GM12874 (cell line): Measurements from ENCODE around the gene BRMS1.
A peak's percentile ranks its signal among the peaks of the same experiment; 100 is the strongest.

ENCODE experiments used
- TF ChIP-seq, protein P1 (sequence below): IDR thresholded peaks from 2 replicates; pipeline ENCODE4 v1.5.1; 2011; ENCODE audit warnings: low read depth, mild to moderate bottlenecking, control low read depth, low read length, moderate library complexity; ENCODE audit not compliant: insufficient read depth

BRMS1 gene

GRCh38 chr11:66365166-66365565 lies 20.3 kb upstream of the BRMS1 start:
- TF ChIP-seq, protein P1, sequence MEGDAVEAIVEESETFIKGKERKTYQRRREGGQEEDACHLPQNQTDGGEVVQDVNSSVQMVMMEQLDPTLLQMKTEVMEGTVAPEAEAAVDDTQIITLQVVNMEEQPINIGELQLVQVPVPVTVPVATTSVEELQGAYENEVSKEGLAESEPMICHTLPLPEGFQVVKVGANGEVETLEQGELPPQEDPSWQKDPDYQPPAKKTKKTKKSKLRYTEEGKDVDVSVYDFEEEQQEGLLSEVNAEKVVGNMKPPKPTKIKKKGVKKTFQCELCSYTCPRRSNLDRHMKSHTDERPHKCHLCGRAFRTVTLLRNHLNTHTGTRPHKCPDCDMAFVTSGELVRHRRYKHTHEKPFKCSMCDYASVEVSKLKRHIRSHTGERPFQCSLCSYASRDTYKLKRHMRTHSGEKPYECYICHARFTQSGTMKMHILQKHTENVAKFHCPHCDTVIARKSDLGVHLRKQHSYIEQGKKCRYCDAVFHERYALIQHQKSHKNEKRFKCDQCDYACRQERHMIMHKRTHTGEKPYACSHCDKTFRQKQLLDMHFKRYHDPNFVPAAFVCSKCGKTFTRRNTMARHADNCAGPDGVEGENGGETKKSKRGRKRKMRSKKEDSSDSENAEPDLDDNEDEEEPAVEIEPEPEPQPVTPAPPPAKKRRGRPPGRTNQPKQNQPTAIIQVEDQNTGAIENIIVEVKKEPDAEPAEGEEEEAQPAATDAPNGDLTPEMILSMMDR = no peak

GRCh38 chr11:66363805-66364535 lies 19.1 kb upstream of the BRMS1 start:
- TF ChIP-seq, protein P1 = peak; percentile 95

DNA sequence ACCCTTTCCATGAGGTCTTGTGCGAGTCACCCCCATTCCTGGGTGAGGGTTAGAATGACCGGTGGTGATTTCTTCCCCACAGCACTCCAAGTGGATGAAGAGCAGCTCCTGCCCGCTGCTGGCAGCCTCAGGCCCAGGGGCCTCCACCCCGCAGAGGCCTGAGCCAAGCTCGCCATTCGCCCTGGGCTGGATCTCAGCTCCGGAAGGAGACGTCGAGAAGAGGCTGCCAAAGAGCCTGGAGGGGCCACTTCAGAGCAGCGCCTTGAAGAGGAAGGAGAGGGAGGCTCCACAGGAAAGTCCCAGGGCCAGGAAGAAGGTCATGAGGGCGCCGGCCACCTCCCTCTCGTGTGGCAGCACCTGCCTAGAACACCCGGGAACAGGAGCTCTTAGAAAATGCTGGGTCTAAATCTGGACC lies 18.3 kb upstream of the BRMS1 start:
- TF ChIP-seq, protein P1 = no peak

GRCh38 chr11:66362481-66363147 lies 17.7 kb upstream of the BRMS1 start:
- TF ChIP-seq, protein P1 = no peak

DNA sequence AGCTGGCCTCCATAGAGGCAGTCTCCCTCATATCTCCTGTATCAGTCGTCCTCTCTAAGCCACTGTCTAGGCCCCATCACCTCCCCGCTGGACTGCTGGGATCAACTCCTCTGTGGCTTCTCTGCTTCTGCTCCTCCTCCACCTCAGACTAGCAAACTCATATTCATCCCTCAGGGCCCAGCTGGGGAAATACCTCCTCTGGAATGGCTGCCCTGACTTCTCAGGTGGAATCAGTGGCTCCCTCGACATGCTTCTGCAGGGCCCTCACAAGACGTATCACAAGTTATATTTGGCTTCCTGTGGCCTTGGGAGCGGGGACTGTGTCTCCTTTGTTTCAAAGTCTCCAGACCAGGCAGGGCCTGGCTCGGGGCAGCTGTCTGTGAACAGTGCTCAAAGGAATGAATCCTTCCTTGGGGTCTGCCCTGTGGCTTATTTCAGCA lies 16.6 kb upstream of the BRMS1 start:
- TF ChIP-seq, protein P1 = no peak

DNA sequence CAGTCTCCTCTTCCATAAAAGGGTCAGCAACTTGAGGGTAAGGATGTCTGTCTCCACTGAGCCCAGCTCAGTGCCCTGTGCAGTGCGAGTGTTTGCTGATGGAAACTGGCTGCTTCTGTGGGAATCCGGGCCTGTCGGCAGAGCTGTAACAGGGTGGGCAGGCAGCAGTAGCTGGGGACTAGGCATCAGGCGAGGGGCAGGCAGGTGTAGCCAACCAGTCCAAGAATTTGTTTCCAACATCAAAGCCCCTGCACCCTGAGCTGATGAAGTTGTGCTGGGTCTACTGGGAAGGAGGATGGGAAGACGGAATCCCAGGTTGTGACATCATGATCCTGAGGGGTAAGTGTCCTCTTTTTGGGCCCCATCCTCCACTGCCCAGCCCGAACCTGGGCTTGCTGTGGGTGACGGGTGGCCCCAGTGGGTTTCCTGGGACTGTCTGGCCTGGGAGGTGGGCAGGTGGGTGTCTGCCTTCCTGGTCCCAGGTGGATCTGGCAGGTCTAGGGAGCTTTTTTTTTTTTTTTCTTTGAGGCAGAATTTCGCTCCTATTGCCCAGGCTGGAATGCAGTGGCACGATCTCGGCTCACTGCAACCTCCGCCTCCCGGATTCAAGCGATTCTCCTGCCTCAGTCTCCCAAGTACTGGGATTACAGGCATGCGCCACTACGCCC lies 15.6 kb upstream of the BRMS1 start:
- TF ChIP-seq, protein P1 = no peak

- TF ChIP-seq, protein P1 = no peak
Observed at GRCh38 chr11:66359662-66360087, 14.8 kb upstream of the BRMS1 start.
